SK-N-SH treated with all-trans-retinoic acid at 6 μM for 48 hours (cell line): ENCODE results near the gene DHH.

Experiments
- ARNTL ChIP-seq: fragments of 450-650 bp; formaldehyde crosslinking; IDR thresholded peaks from 2 replicates; pipeline ENCODE4 v1.5.0; 2020; ENCODE audit warnings: low read depth, mild to moderate bottlenecking, moderate library complexity, borderline replicate concordance
- ISL1 ChIP-seq: fragments of 250-450 bp; sonication (Bioruptor Pico); IDR thresholded peaks from 2 replicates; pipeline ENCODE4 v2.1.2; 2022; ENCODE audit warnings: mild to moderate bottlenecking, moderate library complexity
- PPARA ChIP-seq: fragments of 250-450 bp; sonication (Bioruptor Pico); IDR thresholded peaks from 2 replicates; pipeline ENCODE4 v1.5.0; 2020; ENCODE audit warnings: mild to moderate bottlenecking, borderline replicate concordance
- ZFP3 ChIP-seq: fragments of 250-450 bp; sonication (Bioruptor Pico); IDR thresholded peaks from 2 replicates; pipeline ENCODE4 v1.5.0; 2020; ENCODE audit warnings: mild to moderate bottlenecking, moderate library complexity
- ZFP30 ChIP-seq: fragments of 450-650 bp; formaldehyde crosslinking; IDR thresholded peaks from 2 replicates; pipeline ENCODE4 v1.5.0; 2022; ENCODE audit warnings: mild to moderate bottlenecking, moderate library complexity
- ZNF565 ChIP-seq: fragments of 450-650 bp; formaldehyde crosslinking; conservative IDR thresholded peaks from 2 replicates; pipeline ENCODE4 v1.5.0; 2020; ENCODE audit warnings: low read depth, mild to moderate bottlenecking, moderate library complexity
- ZNF70 ChIP-seq: fragments of 450-650 bp; formaldehyde crosslinking; IDR thresholded peaks from 2 replicates; pipeline ENCODE4 v1.5.0; 2020; ENCODE audit warnings: mild to moderate bottlenecking, moderate library complexity
- TF ChIP-seq, protein P1 (sequence below): fragments of 250-450 bp; sonication (Bioruptor Pico); IDR thresholded peaks from 2 replicates; pipeline ENCODE4 v1.5.1; 2021; ENCODE audit warnings: mild to moderate bottlenecking, moderate library complexity
- TF ChIP-seq, protein P2 (sequence below): fragments of 250-450 bp; sonication (Bioruptor Pico); IDR thresholded peaks from 2 replicates; pipeline ENCODE4 v1.8.0; 2020; ENCODE audit warnings: mild to moderate bottlenecking, moderate library complexity, borderline replicate concordance
- TF ChIP-seq, protein P3 (sequence below): fragments of 250-450 bp; sonication (Bioruptor Pico); IDR thresholded peaks from 2 replicates; pipeline ENCODE4 v1.5.0; 2020; ENCODE audit warnings: mild to moderate bottlenecking, moderate library complexity

DNA sequence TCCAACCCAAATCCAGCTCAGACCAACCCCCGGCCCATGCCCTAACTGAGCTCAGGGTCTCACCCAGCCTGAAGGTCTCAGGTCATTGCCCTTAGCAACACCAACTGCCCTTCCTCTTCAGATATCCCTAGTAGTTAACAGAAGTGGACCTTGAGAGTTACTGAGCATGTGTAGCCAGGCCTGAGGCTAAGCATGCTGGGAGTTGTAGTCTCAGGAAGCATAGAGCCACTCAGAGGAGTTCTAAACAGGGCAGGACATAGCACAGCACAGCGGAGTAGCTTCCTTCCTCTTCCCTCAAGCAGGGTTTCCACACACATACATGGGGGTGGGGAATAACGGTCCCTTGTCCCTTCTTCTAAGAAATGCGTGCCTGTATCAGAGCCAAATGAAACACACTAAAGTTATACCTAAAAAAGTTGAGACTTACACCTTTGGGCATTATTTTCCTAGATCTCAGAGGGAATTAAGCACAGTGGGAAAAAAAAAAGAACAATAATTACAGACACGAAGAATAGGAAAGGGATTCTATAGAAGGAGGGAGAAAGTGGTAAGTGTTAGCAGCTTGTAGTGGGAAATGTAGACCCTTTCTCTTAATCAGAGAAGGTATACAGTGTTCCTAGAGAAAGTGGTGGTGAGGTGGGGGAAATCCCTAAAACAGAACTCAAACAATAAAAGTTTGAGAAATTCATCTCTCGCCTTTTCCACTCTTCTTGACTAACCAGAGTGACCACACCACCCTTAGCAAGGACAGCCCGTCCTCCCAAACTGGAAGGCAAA, 38.4 kb downstream of the DHH start:
- TF ChIP-seq, protein P1, sequence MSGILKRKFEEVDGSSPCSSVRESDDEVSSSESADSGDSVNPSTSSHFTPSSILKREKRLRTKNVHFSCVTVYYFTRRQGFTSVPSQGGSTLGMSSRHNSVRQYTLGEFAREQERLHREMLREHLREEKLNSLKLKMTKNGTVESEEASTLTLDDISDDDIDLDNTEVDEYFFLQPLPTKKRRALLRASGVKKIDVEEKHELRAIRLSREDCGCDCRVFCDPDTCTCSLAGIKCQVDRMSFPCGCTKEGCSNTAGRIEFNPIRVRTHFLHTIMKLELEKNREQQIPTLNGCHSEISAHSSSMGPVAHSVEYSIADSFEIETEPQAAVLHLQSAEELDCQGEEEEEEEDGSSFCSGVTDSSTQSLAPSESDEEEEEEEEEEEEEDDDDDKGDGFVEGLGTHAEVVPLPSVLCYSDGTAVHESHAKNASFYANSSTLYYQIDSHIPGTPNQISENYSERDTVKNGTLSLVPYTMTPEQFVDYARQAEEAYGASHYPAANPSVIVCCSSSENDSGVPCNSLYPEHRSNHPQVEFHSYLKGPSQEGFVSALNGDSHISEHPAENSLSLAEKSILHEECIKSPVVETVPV (CRISPR knock-in tag) = no peak
- no peak for TF ChIP-seq ISL1 (CRISPR knock-in tag)
- no peak for TF ChIP-seq ZNF70 (CRISPR knock-in tag)
- no peak for TF ChIP-seq ZFP30 (CRISPR knock-in tag)
- TF ChIP-seq PPARA (CRISPR knock-in tag) = no peak
- TF ChIP-seq, protein P2, sequence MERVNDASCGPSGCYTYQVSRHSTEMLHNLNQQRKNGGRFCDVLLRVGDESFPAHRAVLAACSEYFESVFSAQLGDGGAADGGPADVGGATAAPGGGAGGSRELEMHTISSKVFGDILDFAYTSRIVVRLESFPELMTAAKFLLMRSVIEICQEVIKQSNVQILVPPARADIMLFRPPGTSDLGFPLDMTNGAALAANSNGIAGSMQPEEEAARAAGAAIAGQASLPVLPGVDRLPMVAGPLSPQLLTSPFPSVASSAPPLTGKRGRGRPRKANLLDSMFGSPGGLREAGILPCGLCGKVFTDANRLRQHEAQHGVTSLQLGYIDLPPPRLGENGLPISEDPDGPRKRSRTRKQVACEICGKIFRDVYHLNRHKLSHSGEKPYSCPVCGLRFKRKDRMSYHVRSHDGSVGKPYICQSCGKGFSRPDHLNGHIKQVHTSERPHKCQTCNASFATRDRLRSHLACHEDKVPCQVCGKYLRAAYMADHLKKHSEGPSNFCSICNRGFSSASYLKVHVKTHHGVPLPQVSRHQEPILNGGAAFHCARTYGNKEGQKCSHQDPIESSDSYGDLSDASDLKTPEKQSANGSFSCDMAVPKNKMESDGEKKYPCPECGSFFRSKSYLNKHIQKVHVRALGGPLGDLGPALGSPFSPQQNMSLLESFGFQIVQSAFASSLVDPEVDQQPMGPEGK (CRISPR knock-in tag) = no peak
- TF ChIP-seq, protein P3, sequence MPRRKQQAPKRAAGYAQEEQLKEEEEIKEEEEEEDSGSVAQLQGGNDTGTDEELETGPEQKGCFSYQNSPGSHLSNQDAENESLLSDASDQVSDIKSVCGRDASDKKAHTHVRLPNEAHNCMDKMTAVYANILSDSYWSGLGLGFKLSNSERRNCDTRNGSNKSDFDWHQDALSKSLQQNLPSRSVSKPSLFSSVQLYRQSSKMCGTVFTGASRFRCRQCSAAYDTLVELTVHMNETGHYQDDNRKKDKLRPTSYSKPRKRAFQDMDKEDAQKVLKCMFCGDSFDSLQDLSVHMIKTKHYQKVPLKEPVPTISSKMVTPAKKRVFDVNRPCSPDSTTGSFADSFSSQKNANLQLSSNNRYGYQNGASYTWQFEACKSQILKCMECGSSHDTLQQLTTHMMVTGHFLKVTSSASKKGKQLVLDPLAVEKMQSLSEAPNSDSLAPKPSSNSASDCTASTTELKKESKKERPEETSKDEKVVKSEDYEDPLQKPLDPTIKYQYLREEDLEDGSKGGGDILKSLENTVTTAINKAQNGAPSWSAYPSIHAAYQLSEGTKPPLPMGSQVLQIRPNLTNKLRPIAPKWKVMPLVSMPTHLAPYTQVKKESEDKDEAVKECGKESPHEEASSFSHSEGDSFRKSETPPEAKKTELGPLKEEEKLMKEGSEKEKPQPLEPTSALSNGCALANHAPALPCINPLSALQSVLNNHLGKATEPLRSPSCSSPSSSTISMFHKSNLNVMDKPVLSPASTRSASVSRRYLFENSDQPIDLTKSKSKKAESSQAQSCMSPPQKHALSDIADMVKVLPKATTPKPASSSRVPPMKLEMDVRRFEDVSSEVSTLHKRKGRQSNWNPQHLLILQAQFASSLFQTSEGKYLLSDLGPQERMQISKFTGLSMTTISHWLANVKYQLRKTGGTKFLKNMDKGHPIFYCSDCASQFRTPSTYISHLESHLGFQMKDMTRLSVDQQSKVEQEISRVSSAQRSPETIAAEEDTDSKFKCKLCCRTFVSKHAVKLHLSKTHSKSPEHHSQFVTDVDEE = no peak
- TF ChIP-seq ZFP3 = no peak
- no peak for TF ChIP-seq ZNF565 (CRISPR knock-in tag)
- TF ChIP-seq ARNTL (CRISPR knock-in tag) = no peak
